CD4-positive, alpha-beta memory T cell (primary cell): ENCODE data around the gene TUBE1. TPM values are rescaled to one million over a fixed set of nuclear protein-coding genes. Genes with fewer than 3 reads are reported as not detected.

Experiments used
- CTCF ChIA-PET: fragments of 350-600 bp; sonication (Branson Sonifier 250); formaldehyde crosslinking; loops from one replicate; lab custom pipeline; 2021; ENCODE audit warnings: inconsistent platforms; ENCODE audit not compliant: partially characterized antibody; lab: Charles Lee
- POLR2A ChIA-PET: fragments of 350-600 bp; sonication (Branson Sonifier 250); formaldehyde crosslinking; loops from one replicate; lab custom pipeline; 2021; ENCODE audit not compliant: partially characterized antibody; lab: Charles Lee
- DNase-seq, 5 donors: peaks; one replicate each; pipeline versions ENCODE4 v3.0.0 to v3.0.0-alpha.2; 2020 to 2022; ENCODE audit warnings: mixed read lengths in 1 of 5
- H3K27ac ChIP-seq: one replicate; pipeline ENCODE4 v1.7.0; 2013; ENCODE audit warnings: low read depth, low read length
- H3K27me3 ChIP-seq: 2 replicates; pipeline ENCODE4 v1.7.0; 2013; ENCODE audit warnings: mild to moderate bottlenecking, low read length, moderate library complexity; ENCODE audit not compliant: insufficient read depth
- H3K36me3 ChIP-seq: 2 replicates; pipeline ENCODE4 v1.7.0; 2013; ENCODE audit warnings: mild to moderate bottlenecking, low read length, moderate library complexity; ENCODE audit not compliant: insufficient read depth
- H3K4me1 ChIP-seq: 2 replicates; pipeline ENCODE4 v1.7.0; 2013; ENCODE audit warnings: mild to moderate bottlenecking, low read length, moderate library complexity; ENCODE audit not compliant: insufficient read depth
- H3K4me3 ChIP-seq, 2 donors: one replicate each; pipeline ENCODE4 v1.7.0; 2013; ENCODE audit warnings: low read length in 2 of 2, mild to moderate bottlenecking in 1 of 2
- H3K9me3 ChIP-seq, 2 donors: one replicate each; pipeline ENCODE4 v1.7.0; 2013; ENCODE audit warnings: low read length in 2 of 2, control low read depth in 1 of 2; ENCODE audit not compliant: control insufficient read depth in 1 of 2
- H3K27ac Mint-ChIP-seq, 7 donors: one replicate each; pipeline ENCODE4 v1.8.0; 2020 to 2021; ENCODE audit warnings: mixed read lengths in 7 of 7, mild to moderate bottlenecking in 6 of 7, inconsistent platforms in 3 of 7, moderate library complexity in 3 of 7
- H3K27me3 Mint-ChIP-seq, 2 donors: one replicate each; pipeline ENCODE4 v1.8.0; 2020 to 2021; ENCODE audit warnings: mixed read lengths in 2 of 2
- H3K36me3 Mint-ChIP-seq, 2 donors: one replicate each; pipeline ENCODE4 v1.8.0; 2020 to 2021; ENCODE audit warnings: mixed read lengths in 2 of 2, inconsistent platforms in 1 of 2, mild to moderate bottlenecking in 1 of 2
- H3K4me1 Mint-ChIP-seq, 4 donors: one replicate each; pipeline ENCODE4 v1.8.0; 2020 to 2021; ENCODE audit warnings: mixed read lengths in 4 of 4, mild to moderate bottlenecking in 1 of 4
- H3K4me3 Mint-ChIP-seq, 8 donors: one replicate each; pipeline ENCODE4 v1.8.0; 2020 to 2021; ENCODE audit warnings: mixed read lengths in 8 of 8, mild to moderate bottlenecking in 7 of 8, moderate library complexity in 6 of 8, inconsistent platforms in 3 of 8
- H3K9me3 Mint-ChIP-seq, 8 donors: one replicate each; pipeline ENCODE4 v1.8.0; 2020 to 2021; ENCODE audit warnings: mixed read lengths in 8 of 8, mild to moderate bottlenecking in 5 of 8, inconsistent platforms in 3 of 8, moderate library complexity in 1 of 8
- intact Hi-C: fragments of 100-400 bp; cut with micrococcal nuclease; formaldehyde crosslinking; loops from one replicate; pipeline ENCODE4 v1.15.1; 2023
- polyA plus RNA-seq, 2 donors: library from polyadenylated mRNA; unstranded; fragments of 300-500 nt; fragmentation: Illumina TruSeq; gene quantifications; one replicate each; pipeline ENCODE4 v1.2.3, GENCODE V29; 2021
- total RNA-seq, 2 experiments: library from RNA; stranded (reverse); gene quantifications; one replicate each; pipeline ENCODE4 v1.2.3, GENCODE V29; 2021

The TUBE1 gene
- total and polyA plus RNA-seq, 4 experiments from 2014 or later = 15.6 to 45.2 (median 29.8) TPM

DNA sequence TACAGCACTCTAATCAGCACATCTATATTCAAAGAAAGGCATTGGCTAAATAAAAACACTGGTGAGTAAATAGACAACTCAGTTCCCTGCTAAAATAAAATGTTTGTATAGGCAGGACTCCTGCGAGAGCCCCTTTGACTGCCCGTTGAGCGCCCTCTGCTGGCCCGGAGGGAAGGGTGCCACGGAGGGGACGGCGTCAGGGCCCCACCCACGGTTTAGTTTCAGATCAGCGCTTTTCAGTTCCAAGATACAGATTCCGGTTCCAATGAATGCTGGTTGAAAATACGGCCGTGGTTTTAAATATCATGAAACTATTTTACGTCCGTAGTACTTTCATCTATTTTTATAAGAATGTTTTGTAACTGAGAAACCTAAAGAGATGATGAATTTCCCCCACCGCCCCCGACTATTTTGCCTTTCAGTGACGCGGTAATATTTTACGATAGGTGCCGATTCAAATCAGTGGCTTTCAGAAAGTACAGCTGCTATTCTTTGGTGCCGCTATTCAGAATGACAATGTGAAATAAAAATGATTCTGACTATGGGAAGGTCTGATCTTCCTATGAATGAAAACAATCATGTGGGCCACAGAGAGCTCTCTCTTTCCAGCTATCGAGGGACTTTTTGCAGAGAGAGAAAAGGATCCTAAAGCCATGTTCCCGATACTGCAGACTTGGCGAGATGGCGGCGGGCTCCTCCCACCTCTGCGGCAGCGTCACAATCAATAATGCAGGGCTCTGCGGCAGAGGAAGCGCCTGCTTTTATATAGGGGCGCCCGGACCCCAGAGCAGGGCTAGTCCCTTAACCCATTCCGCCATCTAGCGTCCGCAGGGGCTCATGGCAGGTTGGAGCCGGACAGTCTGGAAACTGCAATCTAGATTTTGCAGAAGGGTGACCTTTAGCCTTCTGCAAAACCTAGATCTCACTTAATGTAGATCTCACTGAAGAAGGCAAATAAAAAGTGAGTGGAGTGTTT, 44.0 kb downstream of the TUBE1 start:
- peak overlapping the region; percentile 90 to 99 (median 96) for H3K4me3 Mint-ChIP-seq
- H3K4me3 ChIP-seq = peak overlapping the region; percentile 96 to 99
- no peaks in the 10 kb centered on the region for H3K36me3 ChIP-seq

DNA sequence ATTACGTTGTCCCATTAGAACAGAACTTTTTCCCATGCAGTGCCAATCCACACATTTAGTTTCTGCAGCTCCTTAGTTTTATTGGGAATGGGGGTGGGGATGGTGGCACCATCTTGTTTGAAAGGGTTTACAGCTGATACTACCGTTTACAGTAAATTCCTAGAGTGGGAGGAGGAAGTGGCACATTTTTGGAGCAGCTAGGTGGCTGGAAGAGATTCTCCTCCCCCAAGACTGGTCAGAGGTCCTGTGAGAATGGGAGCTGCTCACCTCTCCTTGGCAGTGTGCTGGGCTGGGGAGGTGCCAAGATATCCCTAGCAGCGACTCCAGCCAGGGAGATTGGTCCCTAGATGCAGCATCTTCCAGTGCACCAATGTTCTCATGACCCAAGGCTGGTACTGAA, 45.7 kb downstream of the TUBE1 start:
- Mint-ChIP-seq H3K4me1 (peaks cover 14 to 35% (median 26%) of the 10 kb centered on the region in 4 donors), H3K27me3 (no peaks in the 10 kb centered on the region), H3K4me3 (peak overlapping the region in 1 of 8 donors; percentile 41), H3K9me3 (no peaks in the 10 kb centered on the region), H3K27ac (peak overlapping the region; percentile 96 to 100 (median 99)), H3K36me3 (peaks cover 0 to 5% of the 10 kb centered on the region in 2 donors)
- intact Hi-C loops = loop anchor here (5.0 kb wide), 1 partner anchor 679 kb away; no protein-coding TSS in a partner anchor
- H3K4me1 ChIP-seq = peaks cover 13% of the 10 kb centered on the region
- no peak for DNase-seq
- no peak overlapping the region for H3K27ac ChIP-seq
- no peaks in the 10 kb centered on the region for H3K36me3 ChIP-seq
- no peaks in the 10 kb centered on the region for H3K9me3 ChIP-seq
- H3K27me3 ChIP-seq = no peaks in the 10 kb centered on the region
- ChIA-PET CTCF (interaction anchor here (0.6 to 12.6 kb wide), 17 partner anchors 9 to 782 kb away, joined by 3 to 619 read pairs (median 6); partner anchors contain the start of genes FYN and TRAF3IP2), POLR2A (interaction anchor here (0.5 to 5.3 kb wide), 9 partner anchors 14 to 289 kb away, joined by 3 to 58 read pairs (median 7); no protein-coding TSS in a partner anchor)
- H3K4me3 ChIP-seq = no peak overlapping the region

More for the DNA sequence above, 44.0 kb downstream of the TUBE1 start:
- Histone ChIP-seq H3K9me3 (no peaks in the 10 kb centered on the region), H3K27me3 (no peaks in the 10 kb centered on the region), H3K27ac (peak overlapping the region; percentile 96), H3K4me1 (peaks cover 9% of the 10 kb centered on the region)
- H3K27ac Mint-ChIP-seq = peak overlapping the region; percentile 96 to 100 (median 99)
- CTCF ChIA-PET = interaction anchor here (0.6 to 12.6 kb wide), 67 partner anchors 8 to 1370 kb away, joined by 3 to 619 read pairs (median 4); partner anchors contain the start of genes CCN6, FAM229B, TRAF3IP2 and TUBE1
- no peaks in the 10 kb centered on the region for H3K27me3 Mint-ChIP-seq
- no peaks in the 10 kb centered on the region for H3K9me3 Mint-ChIP-seq
- POLR2A ChIA-PET = interaction anchor here (0.6 to 5.3 kb wide), 17 partner anchors 10 to 784 kb away, joined by 3 to 58 read pairs (median 4); partner anchors contain the start of genes FAM229B, FYN and TUBE1
- peak; percentile 88 to 95 (median 89) for DNase-seq
- peaks cover 12 to 35% (median 20%) of the 10 kb centered on the region in 4 donors for H3K4me1 Mint-ChIP-seq
- peaks cover 0 to 5% of the 10 kb centered on the region in 2 donors for H3K36me3 Mint-ChIP-seq
- intact Hi-C loops = loop anchor here (1.0 to 5.0 kb wide), 13 partner anchors 15 to 1032 kb away; partner anchors contain the start of genes FYN and TRAF3IP2

DNA sequence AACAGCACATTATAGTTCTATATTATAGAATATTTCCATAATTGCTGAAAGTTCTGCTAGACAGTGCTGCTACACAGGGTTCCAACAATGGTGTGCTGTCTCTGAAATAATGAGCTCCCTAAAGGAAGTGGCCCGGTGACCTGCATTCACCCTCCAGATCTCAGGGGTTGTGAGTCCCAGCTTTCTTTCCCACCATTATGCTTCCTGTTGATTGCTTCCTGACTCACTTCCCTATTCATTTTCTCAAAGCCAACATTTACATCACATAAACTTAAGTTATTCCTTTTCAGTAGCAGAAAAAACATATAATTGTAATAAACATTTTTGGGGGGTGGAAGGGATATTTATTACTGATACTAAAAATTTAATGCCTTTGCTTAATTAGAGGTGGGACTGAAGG, 46.3 kb downstream of the TUBE1 start:
- Histone ChIP-seq H3K4me1 (peaks cover 18% of the 10 kb centered on the region), H3K9me3 (no peaks in the 10 kb centered on the region), H3K36me3 (no peaks in the 10 kb centered on the region), H3K4me3 (no peak overlapping the region), H3K27ac (no peak overlapping the region), H3K27me3 (no peaks in the 10 kb centered on the region)
- Mint-ChIP-seq H3K9me3 (no peaks in the 10 kb centered on the region), H3K27me3 (no peaks in the 10 kb centered on the region), H3K36me3 (peaks cover 0 to 5% of the 10 kb centered on the region in 2 donors), H3K4me1 (peaks cover 17 to 39% (median 31%) of the 10 kb centered on the region in 4 donors), H3K4me3 (no peak overlapping the region), H3K27ac (peak overlapping the region in 4 of 7 donors; percentile 0 to 68 (median 34))
- intact Hi-C loops = loop anchor here (5.0 kb wide), 1 partner anchor 679 kb away; no protein-coding TSS in a partner anchor
- CTCF ChIA-PET = interaction anchor here (0.7 to 12.6 kb wide), 11 partner anchors 9 to 782 kb away, joined by 3 to 619 read pairs (median 12); a partner anchor contains a TSS
- POLR2A ChIA-PET = interaction anchor here (0.8 to 5.3 kb wide), 8 partner anchors 14 to 331 kb away, joined by 3 to 58 read pairs (median 6); no protein-coding TSS in a partner anchor
- no peak for DNase-seq

DNA sequence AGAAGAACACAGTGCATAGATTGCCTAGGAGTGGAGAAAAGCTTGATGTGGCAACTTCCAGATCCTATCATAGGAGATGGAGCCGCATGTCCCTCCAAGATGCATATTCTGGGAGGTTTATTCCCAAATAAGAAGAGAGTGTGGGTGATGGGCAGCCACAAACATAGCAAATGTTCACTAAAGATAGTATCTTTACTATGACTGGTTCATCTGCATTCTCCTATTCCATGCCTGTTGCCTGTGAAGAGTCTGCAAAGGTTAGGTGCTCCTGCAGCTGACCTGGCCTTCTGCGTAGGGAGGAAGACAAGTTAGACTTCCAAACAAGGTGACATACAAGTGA, 47.9 kb downstream of the TUBE1 start:
- Histone ChIP-seq H3K36me3 (no peaks in the 10 kb centered on the region), H3K27me3 (no peaks in the 10 kb centered on the region), H3K27ac (no peak overlapping the region), H3K9me3 (no peaks in the 10 kb centered on the region), H3K4me3 (no peak overlapping the region), H3K4me1 (peaks cover 33% of the 10 kb centered on the region)
- H3K9me3 Mint-ChIP-seq = no peaks in the 10 kb centered on the region
- peak overlapping the region in 1 of 7 donors; percentile 79 for H3K27ac Mint-ChIP-seq
- DNase-seq = no peak
- peaks cover 27 to 52% (median 43%) of the 10 kb centered on the region in 4 donors for H3K4me1 Mint-ChIP-seq
- ChIA-PET CTCF (interaction anchor here (1.6 to 12.6 kb wide), 4 partner anchors 12 to 330 kb away, joined by 4 to 619 read pairs (median 110); no protein-coding TSS in a partner anchor), POLR2A (interaction anchor here (1.3 to 2.0 kb wide), 4 partner anchors 12 to 29 kb away, joined by 3 to 10 read pairs (median 6); no protein-coding TSS in a partner anchor)
- intact Hi-C loops = no loop called here
- H3K4me3 Mint-ChIP-seq = no peak overlapping the region
- peaks cover 0 to 5% of the 10 kb centered on the region in 2 donors for H3K36me3 Mint-ChIP-seq
- H3K27me3 Mint-ChIP-seq = no peaks in the 10 kb centered on the region

DNA sequence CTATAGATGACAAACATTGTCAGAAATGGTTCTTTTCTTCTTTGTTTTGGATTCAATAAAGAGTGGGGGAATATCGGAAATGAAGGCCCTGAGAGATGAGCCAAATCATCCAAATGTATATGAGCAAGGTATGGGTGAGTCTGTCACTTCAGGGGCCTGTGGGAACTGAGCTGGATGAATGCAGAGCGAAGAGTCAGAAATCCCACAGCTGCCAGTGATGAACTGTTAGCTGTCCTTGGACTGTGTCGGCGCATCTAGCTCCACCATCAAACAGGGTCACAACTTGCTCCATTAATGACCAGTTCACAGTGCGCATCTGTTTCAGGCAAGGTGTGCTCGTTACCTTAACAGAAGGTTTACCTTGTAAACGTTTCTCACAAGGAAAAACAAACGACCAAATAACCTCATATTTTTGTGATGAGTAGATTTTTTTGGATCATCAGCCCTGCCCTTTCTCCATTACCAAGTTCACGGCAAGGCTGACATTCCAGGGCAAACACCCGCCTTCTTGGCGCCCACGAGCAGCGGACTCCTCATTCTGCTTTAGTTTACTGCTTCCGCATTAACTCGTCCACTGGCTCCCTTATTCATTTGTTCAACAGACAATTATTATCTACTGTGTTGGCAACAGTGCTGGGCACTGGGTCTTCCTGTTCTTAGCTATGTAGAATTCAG, 48.4 kb downstream of the TUBE1 start:
- Mint-ChIP-seq H3K27me3 (no peaks in the 10 kb centered on the region), H3K4me1 (peaks cover 32 to 55% (median 46%) of the 10 kb centered on the region in 4 donors), H3K36me3 (peaks cover 0 to 5% of the 10 kb centered on the region in 2 donors), H3K9me3 (no peaks in the 10 kb centered on the region), H3K27ac (peak overlapping the region in 1 of 7 donors; percentile 79), H3K4me3 (no peak overlapping the region)
- peaks cover 38% of the 10 kb centered on the region for H3K4me1 ChIP-seq
- no peak for DNase-seq
- H3K4me3 ChIP-seq = no peak overlapping the region
- H3K36me3 ChIP-seq = no peaks in the 10 kb centered on the region
- no peak overlapping the region for H3K27ac ChIP-seq
- H3K9me3 ChIP-seq = no peaks in the 10 kb centered on the region
- ChIA-PET POLR2A (interaction anchor here (1.8 to 2.0 kb wide), 2 partner anchors 11 to 21 kb away, joined by 6 to 7 read pairs; no protein-coding TSS in a partner anchor), CTCF (interaction anchor here (9.0 to 12.6 kb wide), 2 partner anchors 11 to 25 kb away, joined by 138 to 619 read pairs; no protein-coding TSS in a partner anchor)
- H3K27me3 ChIP-seq = no peaks in the 10 kb centered on the region
- intact Hi-C loops = no loop called here

DNA sequence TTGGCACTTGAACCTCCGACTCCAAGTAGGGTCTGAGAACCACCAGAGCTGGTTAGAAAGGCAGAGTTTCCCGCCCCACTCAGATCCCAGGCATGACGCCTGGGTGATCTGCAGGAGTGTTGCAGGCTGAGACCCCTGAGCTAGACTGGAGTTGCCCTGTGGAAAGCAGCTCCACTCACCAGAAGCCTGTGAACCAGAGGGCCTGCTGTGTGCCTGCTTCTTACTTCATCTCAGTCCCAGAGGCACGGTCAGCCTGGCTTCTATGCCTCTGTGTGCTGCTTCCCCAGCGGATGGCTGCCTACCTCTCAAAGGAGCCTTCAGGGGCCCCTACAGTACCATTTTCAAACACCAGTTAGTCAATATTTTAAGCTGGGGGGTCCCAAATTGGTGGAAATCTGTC, 49.0 kb downstream of the TUBE1 start:
- Histone ChIP-seq H3K4me3 (no peak overlapping the region), H3K27ac (no peak overlapping the region), H3K36me3 (no peaks in the 10 kb centered on the region), H3K9me3 (no peaks in the 10 kb centered on the region), H3K4me1 (peaks cover 44% of the 10 kb centered on the region), H3K27me3 (no peaks in the 10 kb centered on the region)
- Mint-ChIP-seq H3K4me3 (no peak overlapping the region), H3K27me3 (no peaks in the 10 kb centered on the region), H3K9me3 (no peaks in the 10 kb centered on the region), H3K27ac (no peak overlapping the region), H3K36me3 (peaks cover 0 to 2% of the 10 kb centered on the region in 2 donors), H3K4me1 (peaks cover 36 to 59% (median 47%) of the 10 kb centered on the region in 4 donors)
- intact Hi-C loops = no loop called here
- ChIA-PET POLR2A (interaction anchor here (1.1 to 2.0 kb wide), 4 partner anchors 10 to 20 kb away, joined by 3 to 7 read pairs (median 6); no protein-coding TSS in a partner anchor), CTCF (interaction anchor here (9.0 to 12.6 kb wide), 2 partner anchors 11 to 24 kb away, joined by 138 to 619 read pairs; no protein-coding TSS in a partner anchor)
- DNase-seq = no peak
